K562 (cell line): ENCODE data around the gene C4orf54. TPM values are rescaled to one million over a fixed set of nuclear protein-coding genes. Genes with fewer than 3 reads are reported as not detected.

Experiments used
- ATAC-seq: fragments of 200-7000 bp; cut with Tn5 transposase; 3 replicates; pipeline ENCODE4 v1.9.1; 2020; ENCODE audit warnings: moderate library complexity
- BruUV-seq: library from RNA; stranded (reverse); fragments of 400-500 nt; replicated peaks from 2 replicates; lab custom pipeline; 2021; lab: Mats Ljungman, UMichigan
- CTCF ChIA-PET: fragments of 300-600 bp; formaldehyde crosslinking; extraction: SDS; loops from one replicate; lab custom pipeline; 2021; ENCODE audit warnings: low intra/inter-chr PET ratio; lab: Yijun Ruan, JAX
- POLR2A ChIA-PET: fragments of 300-600, 350-650 bp; sonication (Branson Sonifier 250); formaldehyde crosslinking; extraction: SDS; loops from one replicate; lab custom pipeline; 2021; ENCODE audit warnings: antibody characterized with exemption, inconsistent platforms; lab: Yijun Ruan, JAX
- DNase-seq, 4 experiments: peaks; one replicate each; pipeline versions ENCODE4 v3.0.0 to v3.0.0-alpha.2; 2011 to 2018; ENCODE audit warnings: low spot score in 3 of 4, mixed read lengths in 3 of 4; ENCODE audit errors: extremely low read depth in 1 of 4
- FAIRE-seq: peaks from 2 replicates; lab custom pipeline; 2011; peaks lifted over from hg19 to GRCh38; lab: Jason Lieb, UNC
- H2AFZ ChIP-seq: 2 replicates; pipeline ENCODE4 v1.6.0; 2011; ENCODE audit warnings: low read depth, low read length, control low read depth, inconsistent platforms
- H3K27ac ChIP-seq: fragments of 200-600 bp; 3 replicates; pipeline ENCODE4 v1.8.0; 2011; ENCODE audit warnings: low read depth, mild to moderate bottlenecking, control low read depth, inconsistent platforms, low read length, moderate library complexity, mixed read lengths; ENCODE audit errors: extremely low read depth
- H3K27me3 ChIP-seq, 2 experiments: fragments of 300-600 bp in 1 of 2; 2 replicates in 1 of 2; 3 replicates in 1 of 2; pipeline versions ENCODE4 v1.6.0 to v1.8.0; 2011; ENCODE audit warnings: inconsistent platforms in 2 of 2, low read length in 2 of 2, mild to moderate bottlenecking in 1 of 2, mixed read lengths in 1 of 2, moderate library complexity in 1 of 2; ENCODE audit not compliant: control insufficient read depth in 2 of 2, insufficient read depth in 2 of 2
- H3K36me3 ChIP-seq: fragments of 300-600 bp; 3 replicates; pipeline ENCODE4 v1.8.0; 2011; ENCODE audit warnings: mild to moderate bottlenecking, low read length, inconsistent platforms; ENCODE audit not compliant: control insufficient read depth, insufficient read depth
- H3K4me1 ChIP-seq, 2 experiments: fragments of 200-600 bp in 1 of 2; replicated peaks in 1 of 2; 2 replicates in 1 of 2; 3 replicates in 1 of 2; pipeline versions ENCODE4 v1.5.1 to v1.8.0; 2011; ENCODE audit warnings: inconsistent platforms in 2 of 2, low read length in 2 of 2, mild to moderate bottlenecking in 1 of 2, mixed read lengths in 1 of 2, moderate library complexity in 1 of 2; ENCODE audit not compliant: control insufficient read depth in 2 of 2, insufficient read depth in 2 of 2
- H3K4me2 ChIP-seq: 2 replicates; pipeline ENCODE4 v1.6.1; 2011; ENCODE audit warnings: low read length, control low read depth, inconsistent platforms, mixed read lengths; ENCODE audit not compliant: insufficient read depth
- H3K4me3 ChIP-seq: fragments of 200-600 bp; sonication (generic), shearing (Covaris generic); 2 replicates; pipeline ENCODE4 v1.5.1; 2016; ENCODE audit warnings: control low read depth, inconsistent platforms
- H3K79me2 ChIP-seq: fragments of 200-600 bp; 3 replicates; pipeline ENCODE4 v1.8.0; 2011; ENCODE audit warnings: low read length, inconsistent platforms; ENCODE audit not compliant: control insufficient read depth, insufficient read depth
- H3K9ac ChIP-seq, 2 experiments: 2 replicates each; pipeline versions ENCODE4 v1.6.0 to v1.6.1; 2011; ENCODE audit warnings: low read depth in 2 of 2, low read length in 2 of 2, control low read depth in 1 of 2, inconsistent platforms in 1 of 2, mild to moderate bottlenecking in 1 of 2, mixed read lengths in 1 of 2; ENCODE audit not compliant: insufficient read depth in 1 of 2
- H3K9me1 ChIP-seq: one replicate; pipeline ENCODE4 v1.6.0; 2011; ENCODE audit warnings: inconsistent platforms, mild to moderate bottlenecking, low read length, moderate library complexity; ENCODE audit not compliant: control insufficient read depth, insufficient read depth
- H3K9me3 ChIP-seq: replicated peaks from 2 replicates; pipeline ENCODE4 v1.5.1; 2011; ENCODE audit warnings: low read depth, low read length, inconsistent platforms; ENCODE audit not compliant: control insufficient read depth, insufficient read depth
- H4K20me1 ChIP-seq: replicated peaks from 2 replicates; pipeline ENCODE4 v1.6.1; 2011; ENCODE audit warnings: low read length, inconsistent platforms, mixed read lengths; ENCODE audit not compliant: control insufficient read depth, insufficient read depth
- ZNF644 ChIP-seq: fragments of 200-800 bp; sonication (Bioruptor generic); IDR thresholded peaks from 2 replicates; pipeline ENCODE4 v1.6.1; 2016; ENCODE audit warnings: low read depth, missing genetic modification characterization, missing compliant biosample characterization
- WGBS: fragments of 100-300 bp; shearing (Covaris generic); methylation state at CpG from one replicate; pipeline ENCODE4 v1.1.6; 2016; ENCODE audit warnings: low coverage, mixed read lengths; ENCODE audit not compliant: insufficient coverage; ENCODE audit errors: missing lambda C conversion rate; 5-methylcytosine and 5-hydroxymethylcytosine counted together
- in situ Hi-C: fragments of 300-500 bp; cut with MboI; formaldehyde crosslinking; loops from 4 replicates; pipeline ENCODE4 v1.15.0; 2018; ENCODE audit warnings: inconsistent platforms, mixed read lengths
- intact Hi-C: fragments of 100-400 bp; cut with micrococcal nuclease; formaldehyde crosslinking; loops from 2 replicates; pipeline ENCODE4 v1.14.2; 2022
- polyA plus RNA-seq, 8 experiments: library from polyadenylated mRNA; depleted of rRNA in 4 of 8; stranded (reverse) in 5 of 8; unstranded in 3 of 8; fragments of >200 nt; fragmentation: Nextera tagmentation in 2 of 8; fragmentation: Illumina TruSeq in 1 of 8; extraction: Ambion mirVana in 2 of 8; extraction: Trizol in 1 of 8; gene quantifications; 2 replicates each; pipeline versions ENCODE4 v1.2.1 to v1.2.3, GENCODE V29; 2011 to 2014; ENCODE audit warnings: inconsistent platforms in 1 of 8, missing spikeins in 1 of 8
- total RNA-seq, 7 experiments: library from RNA; depleted of rRNA in 6 of 7; stranded (reverse); fragments of >200 nt in 6 of 7; fragmentation: Illumina TruSeq in 2 of 7; extraction: Trizol in 2 of 7; gene quantifications; 2 replicates each; pipeline versions ENCODE4 v1.2.1 to v1.2.3, GENCODE V29; 2011 to 2021; ENCODE audit warnings: low replicate concordance in 1 of 7
- TF ChIP-seq, protein P1 (sequence below): fragments of 150-350 bp; conservative IDR thresholded peaks from 2 replicates; pipeline ENCODE4 v1.6.1; 2014; ENCODE audit warnings: low read length
- TF ChIP-seq, protein P2 (sequence below): fragments of 250-450 bp; sonication (Bioruptor Pico); IDR thresholded peaks from 2 replicates; pipeline ENCODE4 v1.4.0; 2020; ENCODE audit warnings: mild to moderate bottlenecking, moderate library complexity

C4orf54 gene
- total and polyA plus RNA-seq, 9 of the 15 experiments (the other 6 are each of a cell fraction or from before 2014, with no cell fraction given), result not detected

DNA sequence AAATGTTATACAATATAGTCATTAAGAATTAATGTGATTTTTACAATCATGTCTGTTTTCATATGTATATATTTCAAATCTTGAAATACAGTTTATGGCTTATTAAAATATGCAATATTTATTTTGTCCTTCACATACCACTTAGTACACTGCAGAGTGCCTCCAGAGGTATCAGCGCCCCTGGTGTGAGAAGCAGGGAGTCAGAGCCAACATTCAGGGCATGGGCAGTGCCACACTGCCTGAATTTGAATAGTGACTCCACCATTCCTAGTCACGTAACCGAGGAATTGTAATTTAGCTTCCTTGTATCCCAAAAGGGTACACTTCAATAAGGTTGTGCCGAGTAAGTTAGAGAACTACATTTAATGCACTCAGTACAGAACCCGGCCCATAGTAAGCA lies 4.3 kb upstream of the C4orf54 start:
- BruUV-seq, result no TSS peak
- WGBS, result 12% methylated on average over 5 of the region's 5 CpGs
- no peak overlapping the region for H3K27ac ChIP-seq
- no peak for DNase-seq
- H3K4me3 ChIP-seq, result no peak overlapping the region
- FAIRE-seq, result no peak
- intact Hi-C loops, result no loop called here
- in situ Hi-C loops, result no loop called here
- no peak overlapping the region for H3K4me2 ChIP-seq
- TF ChIP-seq ZNF644 (tag), result no peak
- TF ChIP-seq, protein P1, sequence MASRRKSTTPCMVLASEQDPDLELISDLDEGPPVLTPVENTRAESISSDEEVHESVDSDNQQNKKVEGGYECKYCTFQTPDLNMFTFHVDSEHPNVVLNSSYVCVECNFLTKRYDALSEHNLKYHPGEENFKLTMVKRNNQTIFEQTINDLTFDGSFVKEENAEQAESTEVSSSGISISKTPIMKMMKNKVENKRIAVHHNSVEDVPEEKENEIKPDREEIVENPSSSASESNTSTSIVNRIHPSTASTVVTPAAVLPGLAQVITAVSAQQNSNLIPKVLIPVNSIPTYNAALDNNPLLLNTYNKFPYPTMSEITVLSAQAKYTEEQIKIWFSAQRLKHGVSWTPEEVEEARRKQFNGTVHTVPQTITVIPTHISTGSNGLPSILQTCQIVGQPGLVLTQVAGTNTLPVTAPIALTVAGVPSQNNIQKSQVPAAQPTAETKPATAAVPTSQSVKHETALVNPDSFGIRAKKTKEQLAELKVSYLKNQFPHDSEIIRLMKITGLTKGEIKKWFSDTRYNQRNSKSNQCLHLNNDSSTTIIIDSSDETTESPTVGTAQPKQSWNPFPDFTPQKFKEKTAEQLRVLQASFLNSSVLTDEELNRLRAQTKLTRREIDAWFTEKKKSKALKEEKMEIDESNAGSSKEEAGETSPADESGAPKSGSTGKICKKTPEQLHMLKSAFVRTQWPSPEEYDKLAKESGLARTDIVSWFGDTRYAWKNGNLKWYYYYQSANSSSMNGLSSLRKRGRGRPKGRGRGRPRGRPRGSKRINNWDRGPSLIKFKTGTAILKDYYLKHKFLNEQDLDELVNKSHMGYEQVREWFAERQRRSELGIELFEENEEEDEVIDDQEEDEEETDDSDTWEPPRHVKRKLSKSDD, result no peak
- TF ChIP-seq, protein P2, sequence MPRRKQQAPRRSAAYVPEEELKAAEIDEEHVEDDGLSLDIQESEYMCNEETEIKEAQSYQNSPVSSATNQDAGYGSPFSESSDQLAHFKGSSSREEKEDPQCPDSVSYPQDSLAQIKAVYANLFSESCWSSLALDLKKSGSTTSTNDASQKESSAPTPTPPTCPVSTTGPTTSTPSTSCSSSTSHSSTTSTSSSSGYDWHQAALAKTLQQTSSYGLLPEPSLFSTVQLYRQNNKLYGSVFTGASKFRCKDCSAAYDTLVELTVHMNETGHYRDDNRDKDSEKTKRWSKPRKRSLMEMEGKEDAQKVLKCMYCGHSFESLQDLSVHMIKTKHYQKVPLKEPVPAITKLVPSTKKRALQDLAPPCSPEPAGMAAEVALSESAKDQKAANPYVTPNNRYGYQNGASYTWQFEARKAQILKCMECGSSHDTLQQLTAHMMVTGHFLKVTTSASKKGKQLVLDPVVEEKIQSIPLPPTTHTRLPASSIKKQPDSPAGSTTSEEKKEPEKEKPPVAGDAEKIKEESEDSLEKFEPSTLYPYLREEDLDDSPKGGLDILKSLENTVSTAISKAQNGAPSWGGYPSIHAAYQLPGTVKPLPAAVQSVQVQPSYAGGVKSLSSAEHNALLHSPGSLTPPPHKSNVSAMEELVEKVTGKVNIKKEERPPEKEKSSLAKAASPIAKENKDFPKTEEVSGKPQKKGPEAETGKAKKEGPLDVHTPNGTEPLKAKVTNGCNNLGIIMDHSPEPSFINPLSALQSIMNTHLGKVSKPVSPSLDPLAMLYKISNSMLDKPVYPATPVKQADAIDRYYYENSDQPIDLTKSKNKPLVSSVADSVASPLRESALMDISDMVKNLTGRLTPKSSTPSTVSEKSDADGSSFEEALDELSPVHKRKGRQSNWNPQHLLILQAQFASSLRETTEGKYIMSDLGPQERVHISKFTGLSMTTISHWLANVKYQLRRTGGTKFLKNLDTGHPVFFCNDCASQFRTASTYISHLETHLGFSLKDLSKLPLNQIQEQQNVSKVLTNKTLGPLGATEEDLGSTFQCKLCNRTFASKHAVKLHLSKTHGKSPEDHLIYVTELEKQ (CRISPR knock-in tag), result no peak
- peaks cover 7 to 9% of the 10 kb centered on the region in 2 experiments; a peak in 3 of 5 replicates for H3K27me3 ChIP-seq
- POLR2A ChIA-PET, result interaction anchor here (0.6 kb wide), 1 partner anchor 162 kb away, joined by 3 read pairs; no protein-coding TSS in a partner anchor
- H2AFZ ChIP-seq, result no peak overlapping the region
- CTCF ChIA-PET, result no interaction called here
- no peak overlapping the region for H3K9ac ChIP-seq
- H3K36me3 ChIP-seq, result no peaks in the 10 kb centered on the region
- no peaks in the 10 kb centered on the region for H4K20me1 ChIP-seq
- no peak for ATAC-seq
- no peaks in the 10 kb centered on the region for H3K79me2 ChIP-seq
- no peaks in the 10 kb centered on the region for H3K9me1 ChIP-seq
- no peaks in the 10 kb centered on the region for H3K4me1 ChIP-seq
- H3K9me3 ChIP-seq, result no peaks in the 10 kb centered on the region
